DND-41 (cell line): ENCODE results near the gene SCAI.
"Not testable (repeated sequence)": the region's sequence is repeated elsewhere in the genome, so short reads cannot be mapped to it uniquely, and the experiment has no call there.

Experiments
- ATAC-seq: fragments of 200-7000 bp; cut with Tn5 transposase; 3 replicates; pipeline ENCODE4 v1.9.1; 2021; ENCODE audit warnings: low read depth; ENCODE audit not compliant: insufficient read depth
- DNase-seq: peaks from one replicate; pipeline ENCODE4 v3.0.0-alpha.2; 2020
- H2AFZ ChIP-seq: 2 replicates; pipeline ENCODE4 v1.6.0; 2012; ENCODE audit warnings: low read depth, low read length
- H3K27ac ChIP-seq: 2 replicates; pipeline ENCODE4 v1.5.1; 2012; ENCODE audit warnings: low read length, inconsistent platforms
- H3K27me3 ChIP-seq: fragments of 200-600 bp; sonication (generic); 2 replicates; pipeline ENCODE4 v1.6.0; 2012; ENCODE audit warnings: low read length, mild to moderate bottlenecking, inconsistent platforms; ENCODE audit not compliant: insufficient read depth, poor library complexity
- H3K36me3 ChIP-seq: 2 replicates; pipeline ENCODE4 v1.5.1; 2012; ENCODE audit warnings: low read length, inconsistent platforms; ENCODE audit not compliant: insufficient read depth
- H3K4me1 ChIP-seq: 2 replicates; pipeline ENCODE4 v1.5.1; 2012; ENCODE audit warnings: mild to moderate bottlenecking, low read length; ENCODE audit not compliant: insufficient read depth
- H3K4me2 ChIP-seq: 2 replicates; pipeline ENCODE4 v1.6.0; 2012; ENCODE audit warnings: mild to moderate bottlenecking, moderate library complexity, low read length, inconsistent platforms; ENCODE audit not compliant: insufficient read depth
- H3K4me3 ChIP-seq, 2 experiments: fragments of 200-600 bp in 1 of 2; shearing (Covaris generic) in 1 of 2; 2 replicates each; pipeline ENCODE4 v1.5.1; 2012 to 2016; ENCODE audit warnings: inconsistent platforms in 2 of 2, low read length in 2 of 2, mild to moderate bottlenecking in 2 of 2, low read depth in 1 of 2, moderate library complexity in 1 of 2
- H3K79me2 ChIP-seq: 2 replicates; pipeline ENCODE4 v1.6.0; 2012; ENCODE audit warnings: low read length, inconsistent platforms; ENCODE audit not compliant: insufficient read depth
- H3K9ac ChIP-seq: 2 replicates; pipeline ENCODE4 v1.6.0; 2012; ENCODE audit warnings: low read depth, mild to moderate bottlenecking, inconsistent platforms, low read length, moderate library complexity
- H3K9me3 ChIP-seq: 2 replicates; pipeline ENCODE4 v1.5.1; 2012; ENCODE audit warnings: low read length, moderate library complexity, mild to moderate bottlenecking, inconsistent platforms; ENCODE audit not compliant: insufficient read depth, severe bottlenecking
- H4K20me1 ChIP-seq: 2 replicates; pipeline ENCODE4 v1.6.0; 2012; ENCODE audit warnings: low read length; ENCODE audit not compliant: insufficient read depth
- EZH2 ChIP-seq: IDR thresholded peaks from 3 replicates; pipeline ENCODE4 v1.6.1; 2012; ENCODE audit warnings: borderline replicate concordance, low read depth, mild to moderate bottlenecking, moderate library complexity, low read length, inconsistent platforms; ENCODE audit not compliant: severe bottlenecking
- TF ChIP-seq, protein P1 (sequence below): IDR thresholded peaks from 2 replicates; pipeline ENCODE4 v1.5.1; 2012; ENCODE audit warnings: borderline replicate concordance, low read length, moderate library complexity, mild to moderate bottlenecking; ENCODE audit not compliant: poor library complexity, severe bottlenecking; ENCODE audit errors: extremely low read depth

Gene SCAI

DNA sequence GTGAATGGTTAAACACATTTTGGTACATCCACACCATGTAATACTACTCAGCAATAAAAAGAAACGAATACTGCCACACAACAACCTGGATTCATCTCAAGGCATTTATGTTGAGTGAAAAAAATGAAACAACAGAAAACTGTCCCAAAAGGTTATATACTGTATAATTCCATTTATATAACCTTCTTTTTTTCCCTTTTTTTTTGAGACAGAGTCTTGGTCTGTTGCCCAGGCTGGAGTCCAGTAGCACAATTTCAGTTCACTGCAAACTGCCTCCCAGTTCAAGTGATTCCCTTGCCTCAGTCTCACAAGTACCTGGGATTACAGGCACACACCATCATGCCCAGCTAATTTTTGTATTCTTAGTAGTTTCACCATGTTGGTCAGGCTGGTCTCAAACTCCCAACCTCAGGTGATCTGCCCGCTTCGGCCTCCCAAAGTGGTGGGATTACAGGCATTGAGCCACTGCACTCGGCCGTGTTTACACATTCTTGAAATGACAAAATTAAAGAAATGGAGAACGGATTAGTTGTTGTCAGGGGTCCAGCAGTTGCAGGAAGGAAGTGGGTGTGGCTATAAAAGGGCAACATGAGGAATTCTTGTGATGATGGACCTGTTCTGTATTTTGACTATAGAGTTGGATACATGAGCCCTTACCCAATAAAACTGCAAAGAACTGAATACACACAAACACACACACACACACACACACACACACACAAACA is 28.9 kb upstream of the SCAI start:
- no peak overlapping the region for H2AFZ ChIP-seq
- no peak overlapping the region for H3K4me3 ChIP-seq
- no peak for TF ChIP-seq EZH2
- TF ChIP-seq, protein P1, sequence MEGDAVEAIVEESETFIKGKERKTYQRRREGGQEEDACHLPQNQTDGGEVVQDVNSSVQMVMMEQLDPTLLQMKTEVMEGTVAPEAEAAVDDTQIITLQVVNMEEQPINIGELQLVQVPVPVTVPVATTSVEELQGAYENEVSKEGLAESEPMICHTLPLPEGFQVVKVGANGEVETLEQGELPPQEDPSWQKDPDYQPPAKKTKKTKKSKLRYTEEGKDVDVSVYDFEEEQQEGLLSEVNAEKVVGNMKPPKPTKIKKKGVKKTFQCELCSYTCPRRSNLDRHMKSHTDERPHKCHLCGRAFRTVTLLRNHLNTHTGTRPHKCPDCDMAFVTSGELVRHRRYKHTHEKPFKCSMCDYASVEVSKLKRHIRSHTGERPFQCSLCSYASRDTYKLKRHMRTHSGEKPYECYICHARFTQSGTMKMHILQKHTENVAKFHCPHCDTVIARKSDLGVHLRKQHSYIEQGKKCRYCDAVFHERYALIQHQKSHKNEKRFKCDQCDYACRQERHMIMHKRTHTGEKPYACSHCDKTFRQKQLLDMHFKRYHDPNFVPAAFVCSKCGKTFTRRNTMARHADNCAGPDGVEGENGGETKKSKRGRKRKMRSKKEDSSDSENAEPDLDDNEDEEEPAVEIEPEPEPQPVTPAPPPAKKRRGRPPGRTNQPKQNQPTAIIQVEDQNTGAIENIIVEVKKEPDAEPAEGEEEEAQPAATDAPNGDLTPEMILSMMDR, result no peak
- H4K20me1 ChIP-seq, result peaks cover 18% of the 10 kb centered on the region
- ATAC-seq (no peak), DNase-seq (no peak)
- H3K4me2 ChIP-seq, result no peak overlapping the region
- no peaks in the 10 kb centered on the region for H3K4me1 ChIP-seq
- no peak overlapping the region for H3K27ac ChIP-seq
- H3K27me3 ChIP-seq, result no peaks in the 10 kb centered on the region
- peaks cover 29% of the 10 kb centered on the region for H3K36me3 ChIP-seq
- H3K9ac ChIP-seq, result no peak overlapping the region
- H3K9me3 ChIP-seq, result no peaks in the 10 kb centered on the region
- H3K79me2 ChIP-seq, result peaks cover 76% of the 10 kb centered on the region

DNA sequence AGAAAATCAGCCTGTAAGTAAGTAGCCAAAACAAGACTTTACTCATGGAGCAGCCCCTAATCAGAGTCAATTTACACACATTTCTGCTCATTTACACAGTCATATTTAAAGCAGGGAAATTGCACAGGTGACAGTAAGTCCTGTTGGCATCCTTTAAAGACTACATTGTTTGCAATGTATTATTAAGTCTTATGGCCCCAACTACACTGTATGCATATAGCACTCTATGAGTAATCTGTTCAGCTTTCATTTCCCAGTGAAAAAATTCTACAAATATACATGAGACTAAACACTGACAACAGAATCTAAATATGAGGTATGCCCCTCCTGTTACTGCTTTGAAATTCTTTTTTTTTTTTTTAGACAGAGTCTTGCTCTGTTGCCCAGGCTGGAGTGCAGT is 26.6 kb upstream of the SCAI start:
- no peak overlapping the region for H3K27ac ChIP-seq
- DNase-seq (no peak), ATAC-seq (no peak)
- no peak overlapping the region for H3K4me2 ChIP-seq
- H4K20me1 ChIP-seq, result peaks cover 12% of the 10 kb centered on the region
- no peaks in the 10 kb centered on the region for H3K4me1 ChIP-seq
- peaks cover 29% of the 10 kb centered on the region for H3K36me3 ChIP-seq
- H3K9me3 ChIP-seq, result no peaks in the 10 kb centered on the region
- no peak overlapping the region for H3K4me3 ChIP-seq
- no peaks in the 10 kb centered on the region for H3K27me3 ChIP-seq
- H2AFZ ChIP-seq, result no peak overlapping the region
- peaks cover 70% of the 10 kb centered on the region for H3K79me2 ChIP-seq
- TF ChIP-seq EZH2, result no peak
- TF ChIP-seq, protein P1, result no peak
- H3K9ac ChIP-seq, result no peak overlapping the region

DNA sequence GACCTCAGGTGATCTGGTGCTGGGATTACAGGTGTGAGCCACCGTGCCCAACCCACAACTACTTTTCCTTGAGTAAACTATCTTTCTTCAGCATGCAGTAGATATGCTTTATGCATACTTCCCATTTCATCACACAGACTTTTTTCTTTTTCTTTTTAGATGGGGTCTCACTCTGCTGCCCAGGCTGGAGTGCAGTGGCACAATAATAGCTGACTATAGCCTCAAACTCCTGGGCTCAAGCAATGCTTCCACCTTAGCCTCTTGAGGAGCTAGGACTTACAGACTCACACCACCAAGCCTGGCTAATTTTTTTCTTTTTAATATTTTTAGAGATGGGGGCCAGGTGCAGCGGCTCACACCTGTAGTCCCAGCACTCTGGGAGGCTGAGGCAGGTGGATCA is 23.4 kb upstream of the SCAI start:
- H3K9ac ChIP-seq, result no peak overlapping the region
- H3K36me3 ChIP-seq, result peaks cover 24% of the 10 kb centered on the region
- TF ChIP-seq, protein P1, result no peak
- TF ChIP-seq EZH2, result no peak
- ATAC-seq (no peak), DNase-seq (no peak)
- H3K4me2 ChIP-seq, result no peak overlapping the region
- no peaks in the 10 kb centered on the region; the same call in 1 of the 2 replicates for H4K20me1 ChIP-seq
- H3K27me3 ChIP-seq, result no peaks in the 10 kb centered on the region
- no peak overlapping the region for H3K27ac ChIP-seq
- no peaks in the 10 kb centered on the region for H3K9me3 ChIP-seq
- H2AFZ ChIP-seq, result no peak overlapping the region
- H3K4me1 ChIP-seq, result no peaks in the 10 kb centered on the region
- H3K4me3 ChIP-seq, result no peak overlapping the region
- H3K79me2 ChIP-seq, result peaks cover 46% of the 10 kb centered on the region

DNA sequence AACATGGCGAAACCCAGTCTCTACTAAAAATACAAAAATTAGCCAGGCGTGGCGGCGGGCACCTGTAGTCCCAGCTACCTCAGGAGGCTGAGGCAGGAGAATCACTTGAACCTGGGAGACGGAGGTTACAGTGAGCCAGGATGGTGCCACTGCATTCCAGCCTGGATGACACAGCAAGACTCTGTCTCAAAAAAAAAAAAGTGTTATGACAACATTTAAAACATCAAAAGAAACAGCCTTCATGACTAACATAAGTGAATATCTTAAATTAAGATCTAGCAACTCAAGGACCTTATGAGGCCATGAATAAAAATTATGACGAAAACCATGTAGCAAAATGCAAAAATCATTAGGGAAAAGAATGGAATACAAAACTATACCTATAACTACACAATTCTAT is 19.6 kb upstream of the SCAI start:
- H2AFZ ChIP-seq, H3K27me3 ChIP-seq, H3K36me3 ChIP-seq, H3K9me3 ChIP-seq, H3K4me1 ChIP-seq, H3K4me2 ChIP-seq, H3K4me3 ChIP-seq, ATAC-seq, H3K27ac ChIP-seq, H3K9ac ChIP-seq, DNase-seq, H4K20me1 ChIP-seq: not testable (repeated sequence)
- H3K79me2 ChIP-seq, result peaks cover 38% of the 10 kb centered on the region
